Stimulated activated CD4-positive, alpha-beta T cell treated with anti-CD3 and anti-CD28 coated beads, Interleukin-15, amount 100 ng/mL, for 1 hour (primary cell): ENCODE results near the gene KDELR1.

ENCODE experiments used
- DNase-seq, 2 donors: peaks; one replicate each; pipeline ENCODE4 v3.0.0-alpha.2; 2020; ENCODE audit warnings: low read depth in 1 of 2, low spot score in 1 of 2

The KDELR1 gene

DNA sequence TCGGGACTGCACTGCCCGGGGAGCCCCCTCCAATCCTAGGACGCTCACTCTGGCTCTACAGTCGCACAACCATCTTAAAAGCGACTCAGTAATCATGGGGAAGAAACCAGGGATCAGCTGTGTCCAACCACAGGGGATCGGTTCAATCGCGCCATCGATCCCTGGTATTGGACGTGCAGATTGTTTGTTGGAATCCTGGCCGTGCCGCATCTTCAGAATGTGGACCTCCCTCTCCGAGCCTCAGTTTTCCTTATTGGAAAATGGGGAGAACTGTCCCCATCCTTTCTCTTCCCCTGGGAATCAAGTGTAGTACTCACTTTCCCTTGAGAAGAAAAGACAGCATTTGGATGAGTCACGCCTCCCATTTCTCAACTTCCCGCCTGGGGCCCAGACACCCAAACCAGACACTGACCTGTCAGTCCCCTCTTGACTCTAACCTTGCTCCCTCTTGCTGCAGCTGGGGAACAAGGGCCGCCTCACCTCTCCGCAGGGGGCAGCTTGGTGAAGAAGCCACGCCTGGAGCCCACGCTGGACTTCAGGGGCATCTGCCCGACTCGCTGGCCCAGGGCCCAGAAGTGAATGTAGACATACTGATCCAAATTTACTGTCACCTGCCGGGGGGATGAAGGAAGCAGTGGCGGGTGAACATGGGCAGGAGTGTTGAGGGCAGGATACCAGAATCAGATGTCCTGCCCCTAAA lies 48.4 kb downstream of the KDELR1 start:
- DNase-seq: no peak

DNA sequence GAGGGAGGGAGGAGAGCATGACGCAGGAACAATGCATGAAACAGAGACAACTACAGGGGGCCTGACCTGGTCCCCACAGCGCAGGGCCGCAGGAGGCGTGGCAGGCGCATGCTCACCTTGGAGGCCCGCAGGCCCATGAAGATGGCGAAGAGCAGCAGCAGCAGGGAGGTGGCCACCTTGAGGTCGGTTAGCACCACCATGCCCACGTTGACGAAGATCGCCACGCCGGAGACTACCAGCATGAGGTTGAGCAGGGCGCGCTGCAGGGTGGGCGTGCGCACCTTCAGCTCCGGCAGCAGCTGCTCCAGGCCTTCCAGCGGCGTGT lies 49.0 kb downstream of the KDELR1 start:
- no peak for DNase-seq

DNA sequence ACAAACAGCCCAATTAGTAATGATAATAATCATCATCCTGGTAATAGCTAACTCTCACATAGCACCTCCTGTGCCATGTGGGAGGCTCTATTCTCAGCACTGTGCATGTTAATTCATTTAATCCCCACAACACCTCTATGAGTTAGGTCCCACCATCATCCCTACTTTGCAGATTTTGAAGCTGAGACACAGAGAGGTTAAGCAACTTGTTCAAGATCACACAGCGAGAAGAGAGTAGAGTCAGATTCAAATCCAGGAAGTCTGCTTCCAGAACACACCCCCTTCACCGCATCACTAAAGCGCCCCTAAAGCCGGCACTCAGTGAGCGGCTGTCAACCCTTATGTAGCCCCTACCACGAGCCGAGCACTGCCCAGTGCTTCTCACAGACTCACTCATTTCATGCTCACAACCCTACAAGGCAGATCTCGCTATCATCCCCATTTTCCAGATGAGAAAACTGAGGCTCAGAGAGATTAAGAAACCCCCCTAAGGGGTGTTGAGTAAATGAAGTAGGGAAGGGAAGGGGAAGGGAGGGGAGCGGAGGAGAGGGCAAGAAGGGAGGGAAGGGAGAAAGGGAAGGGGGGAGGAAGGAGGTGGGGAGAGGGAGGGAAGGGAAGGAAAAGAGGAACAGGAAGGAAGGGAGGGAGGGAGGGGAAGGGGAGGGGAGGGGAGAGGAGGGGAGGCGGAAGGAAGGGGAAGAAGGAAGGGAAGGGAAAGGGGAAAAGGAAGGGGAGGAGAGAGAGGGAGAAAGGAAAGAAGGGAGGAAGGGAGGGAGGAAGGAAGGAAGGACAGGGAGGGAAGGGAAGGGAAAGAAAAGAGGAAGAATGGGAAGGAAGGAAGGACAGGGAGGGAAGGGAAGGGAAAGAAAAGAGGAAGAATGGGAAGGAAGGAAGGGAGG lies 49.6 kb downstream of the KDELR1 start:
- DNase-seq: no peak

DNA sequence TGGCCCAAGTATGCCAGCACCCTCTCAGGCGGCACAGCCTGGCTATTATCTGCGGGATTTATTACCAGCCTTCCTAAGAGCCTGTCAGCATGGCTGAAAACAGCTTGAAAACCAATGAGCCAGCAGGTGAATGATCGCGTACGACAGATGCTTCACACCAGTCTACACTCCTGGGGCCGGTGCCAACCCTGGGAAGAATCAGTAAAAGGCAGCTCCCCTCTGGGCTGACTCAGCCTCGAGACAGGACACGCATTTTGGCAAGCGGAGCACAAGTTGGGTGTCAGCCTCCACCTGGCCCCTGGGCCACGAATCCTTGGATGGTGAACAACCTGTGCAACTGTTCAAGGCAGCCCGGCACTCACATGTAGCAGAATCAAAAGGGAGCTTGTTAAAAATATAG lies 50.4 kb downstream of the KDELR1 start:
- DNase-seq: no peak

DNA sequence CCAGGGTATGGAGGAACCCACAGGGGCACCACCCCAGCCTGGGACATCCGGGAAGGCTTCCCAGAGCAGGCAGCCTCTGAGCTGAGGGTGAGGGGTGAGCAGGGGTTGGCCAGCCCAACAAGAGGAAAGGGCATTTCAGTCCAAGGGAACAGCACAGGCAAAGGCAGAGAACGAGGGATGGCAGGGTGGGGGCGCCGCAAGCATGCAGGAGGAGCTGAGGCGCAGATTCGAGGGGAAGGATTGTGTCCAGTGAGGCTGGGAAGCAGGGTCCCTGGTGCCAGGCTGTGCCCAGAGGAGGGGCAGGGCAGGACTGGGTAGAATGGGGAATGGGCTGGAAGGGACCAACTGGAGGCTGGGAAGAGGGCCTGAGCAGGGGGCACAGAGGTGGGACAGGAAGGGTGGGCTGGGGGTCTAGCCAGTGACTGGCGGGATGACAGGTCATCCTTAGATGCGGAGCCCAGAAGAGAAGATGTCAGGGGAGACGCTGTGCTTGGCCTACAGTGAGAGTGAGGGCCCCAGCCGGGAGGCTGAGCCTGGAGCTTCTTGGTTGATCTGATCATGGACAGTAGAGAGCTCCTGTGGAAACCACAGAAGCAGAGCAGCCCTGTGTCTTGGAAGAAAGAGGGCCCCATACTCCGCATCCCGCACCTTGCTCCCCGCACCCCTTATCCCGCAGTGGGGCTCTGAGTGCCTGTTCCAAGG lies 52.4 kb downstream of the KDELR1 start:
- DNase-seq: no peak

DNA sequence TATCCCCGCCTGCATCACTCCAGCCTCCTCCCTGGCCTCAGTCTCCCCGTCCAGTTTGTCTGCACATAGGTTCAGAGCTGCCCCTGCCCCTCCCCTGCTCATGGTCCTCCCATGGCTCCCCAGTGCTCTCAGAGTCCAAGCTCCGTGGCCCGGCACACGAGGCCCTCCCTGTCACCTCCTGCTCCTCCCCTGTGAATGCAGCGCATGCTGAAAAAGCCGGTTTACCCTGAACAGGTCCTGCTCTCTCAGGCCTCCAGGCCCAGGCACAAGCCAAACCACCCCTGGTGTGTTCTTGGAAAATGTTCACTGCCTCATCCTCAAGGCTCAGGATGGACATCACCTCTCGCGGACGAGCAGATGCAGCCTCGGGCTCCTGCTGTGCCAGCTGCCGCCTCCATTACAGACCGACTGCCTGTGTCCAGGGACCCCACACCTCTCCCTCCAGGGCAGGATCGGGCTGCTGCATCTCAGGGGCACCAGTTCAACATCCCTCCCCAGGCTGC lies 53.0 kb downstream of the KDELR1 start:
- no peak for DNase-seq

DNA sequence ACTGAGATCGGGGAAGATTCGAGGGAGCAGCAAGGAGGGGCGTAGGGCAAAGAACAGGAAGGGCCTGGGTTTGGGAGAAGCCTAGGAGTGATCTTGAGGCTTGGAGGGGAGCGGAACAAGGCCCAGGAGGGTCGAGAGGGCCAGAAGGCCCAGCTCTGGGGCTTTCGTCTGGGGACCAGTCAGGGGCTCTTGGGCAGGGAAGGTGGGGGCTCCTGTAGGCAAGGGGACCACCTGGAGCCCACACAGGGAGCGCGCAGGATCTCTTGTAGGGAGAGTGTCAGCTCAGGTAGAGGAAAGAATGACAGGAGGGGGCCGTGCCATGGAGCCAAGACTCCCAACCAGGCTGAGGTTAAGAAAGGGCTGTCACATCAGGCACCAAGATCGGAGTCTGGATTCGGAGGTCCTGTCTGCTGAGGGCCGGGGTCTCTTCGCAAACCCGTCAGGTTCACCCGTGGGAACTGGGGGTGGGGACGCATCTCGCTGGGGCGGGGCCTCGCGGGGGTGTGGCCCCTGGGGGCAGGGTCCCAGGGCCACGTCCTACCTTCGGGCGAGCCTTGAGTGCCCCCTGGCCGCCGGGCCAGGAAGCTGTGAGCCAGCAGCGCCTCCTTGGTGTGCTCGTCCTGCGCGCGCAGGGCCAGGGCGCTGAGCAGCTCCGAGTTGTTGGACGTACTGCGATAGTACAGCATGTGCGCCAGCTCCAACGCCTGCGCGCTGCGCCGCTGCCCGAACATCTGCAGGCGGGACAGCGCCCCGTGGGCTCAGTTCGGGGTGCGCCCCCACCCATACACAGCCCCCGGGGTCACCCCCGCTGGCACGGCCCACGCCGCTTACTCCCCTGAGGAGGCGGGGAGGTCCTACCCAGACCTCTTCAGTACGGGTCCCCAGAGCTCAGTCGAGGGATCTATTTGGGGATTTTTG lies 57.6 kb downstream of the KDELR1 start:
- peak; percentile 90 to 92 for DNase-seq

DNA sequence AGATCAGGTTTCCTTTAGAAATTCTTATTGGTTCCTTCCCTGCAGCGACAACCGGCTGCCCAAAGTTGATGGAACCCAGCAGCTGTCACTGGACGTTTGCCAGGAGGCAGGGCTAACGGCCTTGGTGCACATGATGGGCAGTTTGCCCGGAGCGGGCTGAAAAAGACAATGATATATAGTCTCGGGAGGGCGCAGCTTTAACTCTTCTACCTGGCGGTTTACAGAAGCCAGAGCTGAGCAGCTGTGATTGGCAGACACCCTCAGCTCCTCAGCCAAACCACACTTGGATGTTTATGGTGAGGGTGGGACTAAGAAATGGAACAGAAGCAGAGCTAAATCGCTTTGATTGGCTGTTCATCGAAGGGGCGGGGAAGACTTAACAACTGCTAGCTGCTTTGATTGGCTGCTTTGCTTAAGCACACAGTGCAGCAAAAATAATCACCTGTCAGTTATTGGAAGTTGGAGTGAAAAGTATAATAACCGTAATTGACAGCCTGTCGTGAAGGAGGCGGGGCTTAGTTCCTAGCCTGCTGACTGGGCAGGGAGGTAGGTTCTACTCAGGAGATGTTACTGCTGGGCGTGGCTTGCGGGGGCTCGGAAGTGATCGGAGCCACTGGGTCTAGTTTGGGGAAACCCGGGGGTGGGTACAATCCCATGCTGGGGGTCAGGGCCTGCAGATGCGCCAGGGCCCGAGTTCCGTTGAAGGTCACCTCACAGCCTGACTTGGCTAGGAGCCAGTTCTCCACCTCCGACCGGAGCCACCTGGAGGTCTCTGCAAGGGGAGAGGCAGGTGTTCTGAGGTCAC lies 58.5 kb downstream of the KDELR1 start:
- peak; percentile 78 to 89 for DNase-seq
